ENCODE results near the gene RNF212. TPM values are rescaled to one million over a fixed set of nuclear protein-coding genes. Genes with fewer than 3 reads are reported as not detected.

RNF212 gene
- total and polyA plus RNA-seq, 2 donors (not counting 3 experiments of a cell fraction or from before 2014, with no cell fraction given): 2.3 to 2.8 TPM

DNA sequence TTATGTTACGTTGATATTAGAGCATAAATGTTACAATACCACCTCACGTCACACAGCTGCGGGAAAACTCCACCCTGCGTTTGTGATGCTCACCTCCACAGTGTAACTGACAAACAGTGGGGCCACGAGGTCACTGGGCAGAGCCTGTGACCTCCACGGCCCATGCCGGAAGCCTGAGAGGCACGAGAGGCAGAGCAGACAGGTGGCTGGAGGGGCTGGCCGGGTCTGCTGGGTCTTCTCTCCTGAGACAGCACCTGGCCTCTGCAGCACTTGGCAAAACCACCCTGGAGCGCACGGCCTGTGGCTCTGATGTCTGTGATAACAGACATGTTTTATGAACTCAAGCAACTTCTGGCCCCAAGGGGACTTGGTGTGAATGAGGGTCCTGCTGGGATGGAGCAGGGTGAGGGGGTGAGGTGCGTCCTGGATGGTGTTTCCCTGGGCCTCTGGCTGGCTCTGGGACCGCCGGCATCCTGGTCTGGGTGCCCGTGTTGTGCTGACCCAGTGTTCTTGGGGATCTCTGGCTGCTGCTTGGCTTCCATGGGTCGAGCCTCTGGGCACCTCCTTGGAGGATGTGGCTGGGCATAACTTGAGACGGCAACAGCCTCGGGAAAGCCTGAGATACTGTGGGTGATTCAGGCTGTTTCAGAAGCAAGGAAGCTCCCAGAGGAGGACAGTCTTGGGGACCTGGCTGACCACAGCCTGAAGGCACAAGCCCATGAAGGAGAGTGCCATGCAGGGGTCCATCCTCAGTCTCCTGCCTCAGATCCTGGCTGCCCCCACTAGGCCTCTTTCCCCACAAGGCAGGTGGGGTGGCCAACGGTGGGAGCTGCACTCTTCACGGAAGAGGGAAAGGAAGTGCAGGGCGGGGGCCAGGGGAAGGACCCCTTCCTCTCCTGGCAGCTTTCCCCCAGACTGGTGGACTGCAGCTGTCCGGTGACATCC is 19.7 kb downstream of the RNF212 start:
- Histone ChIP-seq H3K4me3 (replicated peaks in 1 of 3; ENCODE audit: insufficient read depth in 1 of 3, low read depth in 1 of 3, low read length in 3 of 3) (no peak overlapping the region), H3K9ac (replicated peaks; ENCODE audit: extremely low read depth, insufficient read depth, low read length) (no peak overlapping the region), H3K27ac (ENCODE audit: insufficient read depth, low read depth, low read length) (no peak overlapping the region), H3K9me1 (replicated peaks; ENCODE audit: control insufficient read depth, extremely low read depth, insufficient read depth, low read length) (no peaks in the 10 kb centered on the region), H3K4me1 (ENCODE audit: control insufficient read depth, extremely low read depth, insufficient read depth, low read length) (no peaks in the 10 kb centered on the region), H2AFZ (ENCODE audit: low read depth, low read length) (no peak overlapping the region), H3K79me2 (ENCODE audit: control insufficient read depth, insufficient read depth, low read length) (no peaks in the 10 kb centered on the region), H4K20me1 (replicated peaks; ENCODE audit: control insufficient read depth, extremely low read depth, insufficient read depth, low read length) (no peaks in the 10 kb centered on the region), H3K27me3 (ENCODE audit: control insufficient read depth in 2 of 2, insufficient read depth in 2 of 2, low read length in 2 of 2) (no peaks in the 10 kb centered on the region), H3K4me2 (ENCODE audit: insufficient read depth, low read length) (no peak overlapping the region), H3K9me3 (replicated peaks; ENCODE audit: control insufficient read depth, insufficient read depth, low read length) (no peaks in the 10 kb centered on the region), H3K36me3 (ENCODE audit: control insufficient read depth in 2 of 2, extremely low read depth in 1 of 2, insufficient read depth in 2 of 2, low read length in 2 of 2) (no peaks in the 10 kb centered on the region)
- POLR2A ChIA-PET: no interaction called here
- no TSS peak for BruUV-seq (replicated peaks)
- CTCF ChIA-PET: interaction anchor here (0.6 kb wide), 1 partner anchor 614 kb away, joined by 3 read pairs; no protein-coding TSS in a partner anchor
- dilution Hi-C loops (cut with MboI; ENCODE audit: extremely low pct_ligation_motif_present, low sequenced_read_pairs): no loop called here
- intact Hi-C loops (cut with micrococcal nuclease): no loop called here
- DNase-seq (ENCODE audit: low read depth, low spot score) (no peak), FAIRE-seq (no peak)
- TF ChIP-seq POLR2A (IDR thresholded peaks at IDR 0.05; ENCODE audit: low read depth, low read length) (no peak), POLR2AphosphoS5 (IDR thresholded peaks at IDR 0.05; ENCODE audit: insufficient read depth, low read depth, low read length) (no peak), CTCF (IDR thresholded peaks at IDR 0.05; ENCODE audit: extremely low read depth in 1 of 2, insufficient read depth in 1 of 2, low read depth in 1 of 2, low read length in 2 of 2) (no peak), GATA2 (IDR thresholded peaks at IDR 0.05; ENCODE audit: insufficient read depth, insufficient read length, low read depth, low read length) (no peak), JUN (IDR thresholded peaks at IDR 0.05; ENCODE audit: borderline replicate concordance, insufficient read depth, insufficient read length, low read depth) (no peak), FOS (IDR thresholded peaks at IDR 0.05; ENCODE audit: borderline replicate concordance, insufficient read depth, low read length) (no peak), MYC (IDR thresholded peaks at IDR 0.05; ENCODE audit: low read depth, low read length) (no peak), EZH2 (IDR thresholded peaks at IDR 0.05; ENCODE audit: borderline replicate concordance, low read depth, low read length, severe bottlenecking) (no peak)
- TF ChIP-seq, protein P1, sequence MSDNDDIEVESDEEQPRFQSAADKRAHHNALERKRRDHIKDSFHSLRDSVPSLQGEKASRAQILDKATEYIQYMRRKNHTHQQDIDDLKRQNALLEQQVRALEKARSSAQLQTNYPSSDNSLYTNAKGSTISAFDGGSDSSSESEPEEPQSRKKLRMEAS (IDR thresholded peaks at IDR 0.05; ENCODE audit: insufficient read depth, insufficient read length): no peak
